ENCODE data around the gene ANXA4.

GRCh38 chr2:69786052-69786560, 44.2 kb downstream of the ANXA4 start:
- TF ChIP-seq CTCF (IDR thresholded peaks at IDR 0.05) (no peak), REST (IDR thresholded peaks at IDR 0.05; ENCODE audit: low read depth, low read length) (no peak), CHD2 (IDR thresholded peaks at IDR 0.05; ENCODE audit: low read length, partially characterized antibody) (no peak), YY1 (IDR thresholded peaks at IDR 0.05; ENCODE audit: low read depth) (no peak), MAX (IDR thresholded peaks at IDR 0.05; ENCODE audit: low read depth) (no peak), EP300 (IDR thresholded peaks at IDR 0.05; ENCODE audit: borderline replicate concordance in 1 of 2, low read depth in 1 of 2, low read length in 1 of 2) (no peak), POLR2AphosphoS5 (IDR thresholded peaks at IDR 0.05; ENCODE audit: low read depth, low read length) (no peak), IRF3 (IDR thresholded peaks at IDR 0.05; ENCODE audit: low read depth, low read length) (no peak)

Measured in SK-N-SH (cell line).